Measurements from ENCODE around the gene HLA-DOB. TPM values are rescaled to one million over a fixed set of nuclear protein-coding genes. Genes with fewer than 3 reads are reported as not detected.
"Not testable (repeated sequence)": the region's sequence is repeated elsewhere in the genome, so short reads cannot be mapped to it uniquely, and the experiment has no call there.

HLA-DOB gene
- total and polyA plus RNA-seq, 2 donors = 0.42 to 0.90 TPM

DNA sequence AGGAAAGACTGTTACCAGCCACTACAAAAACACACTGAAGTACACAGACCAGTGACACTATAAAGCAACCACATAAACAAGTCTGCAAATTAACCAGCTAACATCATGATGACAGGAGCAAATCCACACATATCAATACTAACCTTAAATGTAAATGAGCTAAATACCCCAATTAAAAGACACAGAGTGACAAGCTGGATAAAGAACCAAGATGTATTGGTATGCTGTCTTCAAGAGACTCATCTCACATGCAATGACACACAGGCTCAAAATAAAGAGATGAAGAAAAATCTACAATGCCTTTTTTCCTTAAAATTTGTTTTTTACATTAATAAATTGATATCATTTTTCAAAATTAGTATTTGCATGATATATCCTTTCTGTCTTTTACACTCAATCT is 33.9 kb downstream of the HLA-DOB start:
- H3K27ac ChIP-seq (ENCODE audit: low read depth); DNase-seq (ENCODE audit: extremely low spot score); H3K4me3 ChIP-seq (ENCODE audit: low read depth, low read length); H3K4me1 ChIP-seq (ENCODE audit: insufficient read depth); H3K36me3 ChIP-seq (ENCODE audit: insufficient read depth): not testable (repeated sequence)

DNA sequence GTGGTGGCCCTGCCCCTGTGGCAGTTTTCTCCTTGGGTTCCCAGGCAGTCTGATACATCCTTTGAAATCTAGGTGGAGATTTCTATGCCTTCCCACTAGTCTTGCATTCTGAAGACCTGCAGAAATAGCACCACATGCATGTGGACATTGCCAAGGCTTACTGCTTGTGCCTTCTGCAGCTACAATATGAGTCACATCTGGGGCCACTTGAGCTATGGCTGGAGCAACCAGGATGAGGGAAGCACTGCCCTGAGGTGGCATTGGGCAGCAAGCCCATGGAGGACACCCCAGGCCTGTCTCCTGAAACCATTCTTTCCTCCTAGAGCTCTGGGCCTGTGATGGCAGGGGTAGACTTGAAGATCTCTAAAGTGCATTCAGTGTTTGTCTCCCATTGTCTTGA is 37.8 kb downstream of the HLA-DOB start:
- H3K27ac ChIP-seq (ENCODE audit: low read depth) = no peak overlapping the region
- no peak for DNase-seq (ENCODE audit: extremely low spot score)

DNA sequence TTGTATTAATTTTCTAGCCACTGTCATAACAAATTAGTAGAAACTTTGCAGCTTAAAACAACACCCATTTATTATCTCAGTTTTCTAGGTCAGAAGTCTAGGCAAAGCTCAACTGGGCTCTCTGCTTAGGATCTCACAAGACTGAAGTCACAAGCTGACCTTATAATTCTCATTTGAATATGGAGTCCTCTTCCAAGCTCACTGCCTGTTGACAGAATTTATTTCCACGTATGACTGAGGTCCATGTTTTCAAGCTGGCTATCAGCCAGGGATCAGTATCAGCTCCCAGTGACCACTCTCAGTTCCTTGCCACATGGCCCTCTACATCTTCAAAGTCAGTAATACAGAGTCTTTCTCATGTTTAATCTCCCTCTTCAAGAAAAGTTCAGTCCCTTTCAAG is 41.7 kb downstream of the HLA-DOB start:
- no peaks in the 10 kb centered on the region for H3K4me1 ChIP-seq (ENCODE audit: insufficient read depth)
- no peak overlapping the region for H3K4me3 ChIP-seq (ENCODE audit: low read depth, low read length)
- no peak for DNase-seq (ENCODE audit: extremely low spot score)
- no peaks in the 10 kb centered on the region for H3K36me3 ChIP-seq (ENCODE audit: insufficient read depth)
- H3K27ac ChIP-seq (ENCODE audit: low read depth) = no peak overlapping the region
- 20% methylated on average over 1 of the region's 1 CpG for WGBS

More for the DNA sequence above, 37.8 kb downstream of the HLA-DOB start:
- Histone ChIP-seq H3K4me1 (ENCODE audit: insufficient read depth) (no peaks in the 10 kb centered on the region), H3K36me3 (ENCODE audit: insufficient read depth) (no peaks in the 10 kb centered on the region), H3K4me3 (ENCODE audit: low read depth, low read length) (no peak overlapping the region)

DNA sequence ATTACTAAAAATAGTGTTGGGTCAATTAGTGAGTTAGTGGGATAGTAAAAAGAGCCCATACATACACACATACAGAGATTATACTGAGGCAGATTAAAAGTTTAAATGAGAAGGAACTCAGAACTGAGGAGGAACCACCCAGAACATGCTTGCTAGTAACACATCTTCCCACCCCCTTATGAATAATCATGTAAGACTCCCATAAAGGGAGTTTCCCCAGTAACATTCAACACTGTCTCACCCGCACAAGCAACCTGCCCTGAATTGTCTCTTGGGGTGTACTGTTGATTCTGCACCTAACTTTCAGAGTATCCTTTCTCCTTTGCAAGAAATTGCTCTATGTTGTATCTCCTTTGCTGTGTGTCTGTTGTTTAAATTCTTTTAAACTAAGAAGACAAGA is 42.4 kb downstream of the HLA-DOB start:
- no peak for DNase-seq (ENCODE audit: extremely low spot score)
- WGBS = 55% methylated on average over 1 of the region's 1 CpG
- no peaks in the 10 kb centered on the region for H3K4me1 ChIP-seq (ENCODE audit: insufficient read depth)
- no peak overlapping the region for H3K4me3 ChIP-seq (ENCODE audit: low read depth, low read length)
- H3K27ac ChIP-seq (ENCODE audit: low read depth) = no peak overlapping the region
- no peaks in the 10 kb centered on the region for H3K36me3 ChIP-seq (ENCODE audit: insufficient read depth)

DNA sequence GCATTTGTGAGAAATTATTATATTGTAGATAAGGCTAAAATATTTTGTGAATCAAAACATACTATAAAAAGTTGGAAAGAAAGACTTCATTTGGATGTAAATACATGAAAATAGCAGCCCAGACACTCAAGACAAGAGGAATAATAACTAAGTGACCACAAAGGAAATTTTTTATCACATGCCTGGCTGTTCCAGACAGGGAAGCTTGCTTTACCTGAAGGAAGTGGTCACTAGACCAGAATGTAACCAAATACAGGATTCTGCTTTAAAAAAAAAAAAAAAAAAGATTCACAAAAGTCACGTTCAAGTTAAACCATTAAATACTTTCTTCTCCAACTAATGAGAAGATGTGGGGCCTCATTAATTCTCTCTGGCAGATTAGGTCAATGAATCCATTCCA is 44.1 kb downstream of the HLA-DOB start:
- Histone ChIP-seq H3K36me3 (ENCODE audit: insufficient read depth) (no peaks in the 10 kb centered on the region), H3K27ac (ENCODE audit: low read depth) (no peak overlapping the region), H3K4me3 (ENCODE audit: low read depth, low read length) (no peak overlapping the region), H3K4me1 (ENCODE audit: insufficient read depth) (no peaks in the 10 kb centered on the region)
- no peak for DNase-seq (ENCODE audit: extremely low spot score)
- WGBS = 32% methylated on average over 1 of the region's 1 CpG

DNA sequence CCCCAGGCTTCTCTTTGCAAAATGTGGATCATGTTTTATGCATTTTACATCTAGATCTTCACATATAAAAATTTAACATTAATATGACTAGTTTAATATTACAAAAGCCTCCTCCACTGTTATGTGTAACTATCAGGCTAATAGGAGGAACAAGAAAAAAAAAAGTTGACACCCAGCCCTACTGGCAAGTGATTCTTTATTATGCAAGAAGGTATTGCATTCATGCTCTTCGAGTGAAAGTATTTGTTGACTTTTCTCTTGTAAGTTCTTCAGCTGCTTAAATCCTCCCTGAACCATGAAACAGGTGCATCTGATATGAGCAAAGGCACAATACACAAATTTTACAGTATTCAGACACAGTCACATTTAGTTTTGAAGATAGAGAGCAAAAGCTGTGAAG is 52.8 kb downstream of the HLA-DOB start:
- no peak for DNase-seq (ENCODE audit: extremely low spot score)
- Histone ChIP-seq H3K36me3 (ENCODE audit: insufficient read depth) (no peaks in the 10 kb centered on the region), H3K27ac (ENCODE audit: low read depth) (no peak overlapping the region), H3K4me3 (ENCODE audit: low read depth, low read length) (no peak overlapping the region), H3K4me1 (ENCODE audit: insufficient read depth) (no peaks in the 10 kb centered on the region)
- WGBS = 49% methylated on average over 1 of the region's 1 CpG

DNA sequence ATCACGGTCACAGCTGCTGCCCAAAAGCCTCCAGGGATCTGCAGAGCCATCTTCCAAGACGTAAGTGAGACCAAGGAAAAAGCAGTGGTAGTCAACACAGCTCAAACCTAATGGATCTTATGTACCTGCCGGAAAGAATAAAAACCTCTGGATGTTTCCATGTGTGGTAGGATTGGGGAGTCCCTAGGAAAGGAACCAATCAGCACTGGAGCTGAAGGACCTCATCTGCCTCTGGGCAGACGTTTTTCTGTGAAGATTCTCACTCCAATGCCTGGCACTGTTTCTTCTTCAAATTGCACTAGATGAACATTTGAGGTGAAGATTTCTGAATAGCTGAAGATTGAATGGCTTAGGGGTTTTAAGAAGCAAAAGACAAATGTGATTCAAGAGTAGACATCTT is 53.4 kb downstream of the HLA-DOB start, which contains the start of gene HLA-DQB2:
HLA-DQB2 (minus strand) TSS at position 112 of the 400 bp plus-strand sequence; CDS start at position 50, 62 bp downstream.
- Histone ChIP-seq H3K36me3 (ENCODE audit: insufficient read depth) (no peaks in the 10 kb centered on the region), H3K4me1 (ENCODE audit: insufficient read depth) (no peaks in the 10 kb centered on the region), H3K27ac (ENCODE audit: low read depth) (no peak within 1 kb of the TSS), H3K4me3 (ENCODE audit: low read depth, low read length) (no peak within 1 kb of the TSS)
- WGBS = 47% methylated on average over 4 of the region's 4 CpGs
- DNase-seq (ENCODE audit: extremely low spot score) = no peak

Other genes starting within 250 kb of the HLA-DOB start
- gene HLA-DRB1, start 227.2 kb downstream of the HLA-DOB start, total RNA-seq = 10.2 TPM
- gene HLA-DRB1, start 227.2 kb downstream of the HLA-DOB start, polyA plus RNA-seq = 107 TPM
- gene HLA-DQA1, start 179.6 kb downstream of the HLA-DOB start, total RNA-seq = 16.0 TPM
- gene HLA-DQA1, start 179.6 kb downstream of the HLA-DOB start, polyA plus RNA-seq = 41.8 TPM
- 4.0 TPM for gene HLA-DQB1, start 150.3 kb downstream of the HLA-DOB start, total RNA-seq
- 36.1 TPM for gene HLA-DQB1, start 150.3 kb downstream of the HLA-DOB start, polyA plus RNA-seq
- 0.95 TPM for gene HLA-DQA2, start 75.6 kb downstream of the HLA-DOB start, total RNA-seq
- gene HLA-DQA2, start 75.6 kb downstream of the HLA-DOB start, polyA plus RNA-seq = not detected
- 0.21 TPM for gene HLA-DQB2, start 53.5 kb downstream of the HLA-DOB start, total RNA-seq
- 0.10 TPM for gene HLA-DQB2, start 53.5 kb downstream of the HLA-DOB start, polyA plus RNA-seq
- 14.0 TPM for gene TAP2, start 21.7 kb upstream of the HLA-DOB start, total RNA-seq
- 18.5 TPM for gene TAP2, start 21.7 kb upstream of the HLA-DOB start, polyA plus RNA-seq
- gene PSMB8, start 27.0 kb upstream of the HLA-DOB start, total RNA-seq = 24.9 TPM
- 82.0 TPM for gene PSMB8, start 27.0 kb upstream of the HLA-DOB start, polyA plus RNA-seq
- 16.7 TPM for gene TAP1, start 36.7 kb upstream of the HLA-DOB start, total RNA-seq
- gene TAP1, start 36.7 kb upstream of the HLA-DOB start, polyA plus RNA-seq = 49.8 TPM
- gene PSMB9, start 37.2 kb upstream of the HLA-DOB start, total RNA-seq = 6.7 TPM
- 53.0 TPM for gene PSMB9, start 37.2 kb upstream of the HLA-DOB start, polyA plus RNA-seq
- gene HLA-DMB, start 124.0 kb upstream of the HLA-DOB start, total RNA-seq = 8.9 TPM
- gene HLA-DMB, start 124.0 kb upstream of the HLA-DOB start, polyA plus RNA-seq = 16.4 TPM
- 8.9 TPM for gene HLA-DMA, start 136.1 kb upstream of the HLA-DOB start, total RNA-seq
- gene HLA-DMA, start 136.1 kb upstream of the HLA-DOB start, polyA plus RNA-seq = 30.4 TPM
- 79.0 TPM for gene BRD2, start 151.6 kb upstream of the HLA-DOB start, total RNA-seq
- 138 TPM for gene BRD2, start 151.6 kb upstream of the HLA-DOB start, polyA plus RNA-seq
- 2.7 TPM for gene HLA-DOA, start 192.6 kb upstream of the HLA-DOB start, total RNA-seq
- gene HLA-DOA, start 192.6 kb upstream of the HLA-DOB start, polyA plus RNA-seq = 5.7 TPM